HL-60 (cell line): Measurements from ENCODE around the gene TGFB1.

ENCODE experiments used
- DNase-seq, 2 experiments: peaks; one replicate each; pipeline ENCODE4 v3.0.0-alpha.2; 2010 to 2020; ENCODE audit warnings: low read depth in 1 of 2, low spot score in 1 of 2
- H3K27ac ChIP-seq: fragments of 250-450 bp; sonication (Bioruptor Pico); replicated peaks from 2 replicates; pipeline ENCODE4 v1.5.1; 2020; ENCODE audit warnings: mild to moderate bottlenecking, moderate library complexity
- H3K27me3 ChIP-seq: fragments of 250-450 bp; sonication (Bioruptor Pico); 2 replicates; pipeline ENCODE4 v1.5.1; 2021; ENCODE audit warnings: mild to moderate bottlenecking, moderate library complexity; ENCODE audit not compliant: insufficient read depth, poor library complexity, severe bottlenecking
- H3K4me3 ChIP-seq: replicated peaks from 2 replicates; pipeline ENCODE4 v1.5.1; 2011; ENCODE audit warnings: mild to moderate bottlenecking, control low read depth, low read length; ENCODE audit not compliant: insufficient read depth
- GABPA ChIP-seq: IDR thresholded peaks from 2 replicates; pipeline ENCODE4 v1.6.1; 2012; ENCODE audit warnings: low read depth
- POLR2AphosphoS5 ChIP-seq: IDR thresholded peaks from 2 replicates; pipeline ENCODE4 v1.6.1; 2012; ENCODE audit warnings: low read depth
- REST ChIP-seq: IDR thresholded peaks from 2 replicates; pipeline ENCODE4 v1.6.1; 2012; ENCODE audit warnings: low read depth; ENCODE audit not compliant: insufficient replicate concordance
- SPI1 ChIP-seq: IDR thresholded peaks from 2 replicates; pipeline ENCODE4 v1.6.1; 2012; ENCODE audit warnings: low read depth, mild to moderate bottlenecking, borderline replicate concordance
- TF ChIP-seq, protein P1 (sequence below): IDR thresholded peaks from one replicate; pipeline ENCODE4 v1.5.1; 2011; ENCODE audit warnings: low read length, control low read depth, inconsistent platforms; ENCODE audit not compliant: insufficient read depth

TGFB1 gene

DNA sequence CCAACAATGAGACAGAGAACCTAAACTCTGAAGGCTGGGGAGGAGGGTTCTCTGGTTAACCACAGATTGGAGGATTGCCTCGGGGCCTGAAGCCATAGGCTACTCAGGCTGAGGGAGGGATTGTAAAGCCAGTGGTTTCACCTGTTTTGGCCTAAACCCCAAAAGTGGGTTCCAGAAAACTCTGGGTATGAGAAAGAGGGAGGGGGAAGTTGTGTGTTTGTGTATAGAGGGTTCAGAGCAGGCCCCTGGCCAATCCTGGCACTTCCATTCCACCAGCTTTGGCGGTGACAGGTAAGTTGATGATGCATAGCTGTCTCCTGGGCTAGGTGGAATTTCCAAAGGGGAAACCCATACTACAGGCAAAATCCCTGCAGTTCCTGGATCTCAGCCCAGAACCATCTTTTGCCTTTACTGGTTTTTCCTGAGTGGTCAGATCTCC, 57.3 kb downstream of the TGFB1 start:
- H3K27ac ChIP-seq, result no peak overlapping the region
- DNase-seq, result no peak
- H3K27me3 ChIP-seq, result no peaks in the 10 kb centered on the region
- TF ChIP-seq REST (no peak), SPI1 (no peak), POLR2AphosphoS5 (no peak), GABPA (no peak)
- TF ChIP-seq, protein P1, sequence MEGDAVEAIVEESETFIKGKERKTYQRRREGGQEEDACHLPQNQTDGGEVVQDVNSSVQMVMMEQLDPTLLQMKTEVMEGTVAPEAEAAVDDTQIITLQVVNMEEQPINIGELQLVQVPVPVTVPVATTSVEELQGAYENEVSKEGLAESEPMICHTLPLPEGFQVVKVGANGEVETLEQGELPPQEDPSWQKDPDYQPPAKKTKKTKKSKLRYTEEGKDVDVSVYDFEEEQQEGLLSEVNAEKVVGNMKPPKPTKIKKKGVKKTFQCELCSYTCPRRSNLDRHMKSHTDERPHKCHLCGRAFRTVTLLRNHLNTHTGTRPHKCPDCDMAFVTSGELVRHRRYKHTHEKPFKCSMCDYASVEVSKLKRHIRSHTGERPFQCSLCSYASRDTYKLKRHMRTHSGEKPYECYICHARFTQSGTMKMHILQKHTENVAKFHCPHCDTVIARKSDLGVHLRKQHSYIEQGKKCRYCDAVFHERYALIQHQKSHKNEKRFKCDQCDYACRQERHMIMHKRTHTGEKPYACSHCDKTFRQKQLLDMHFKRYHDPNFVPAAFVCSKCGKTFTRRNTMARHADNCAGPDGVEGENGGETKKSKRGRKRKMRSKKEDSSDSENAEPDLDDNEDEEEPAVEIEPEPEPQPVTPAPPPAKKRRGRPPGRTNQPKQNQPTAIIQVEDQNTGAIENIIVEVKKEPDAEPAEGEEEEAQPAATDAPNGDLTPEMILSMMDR, result no peak
- no peak overlapping the region for H3K4me3 ChIP-seq

DNA sequence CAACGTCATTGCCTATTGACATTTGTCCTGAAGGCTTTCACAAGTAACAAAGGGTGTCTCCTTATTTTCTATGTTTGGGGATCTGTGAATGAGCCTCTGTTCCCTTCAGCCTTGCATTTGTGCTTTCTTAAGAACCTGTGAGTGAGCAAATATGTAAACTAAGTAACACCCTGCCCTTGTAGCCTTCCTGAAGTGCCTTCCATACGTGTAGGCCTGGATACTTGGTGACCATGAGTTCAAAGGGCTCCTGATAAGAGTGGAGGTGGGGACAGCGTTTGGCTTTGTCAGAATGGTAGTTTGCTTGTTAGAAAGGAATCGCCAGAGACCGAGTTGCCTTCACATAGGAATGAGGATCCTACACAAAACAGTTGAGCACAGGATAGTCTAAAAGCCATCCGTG, 58.2 kb downstream of the TGFB1 start:
- no peak for DNase-seq
- TF ChIP-seq POLR2AphosphoS5 (no peak), REST (no peak), SPI1 (no peak), GABPA (no peak)
- TF ChIP-seq, protein P1, result no peak
- H3K27me3 ChIP-seq, result no peaks in the 10 kb centered on the region
- no peak overlapping the region for H3K27ac ChIP-seq
- H3K4me3 ChIP-seq, result no peak overlapping the region

GRCh38 chr19:41294393-41294792, 59.3 kb downstream of the TGFB1 start:
- no peak overlapping the region for H3K4me3 ChIP-seq
- DNase-seq, result no peak
- no peak overlapping the region for H3K27ac ChIP-seq
- H3K27me3 ChIP-seq, result no peaks in the 10 kb centered on the region
- TF ChIP-seq, protein P1, result no peak
- TF ChIP-seq SPI1 (no peak), REST (no peak), GABPA (no peak), POLR2AphosphoS5 (no peak)
